Esophagus muscularis mucosa (tissue), 4 donors: ENCODE data around the gene ZNF329. TPM values are rescaled to one million over a fixed set of nuclear protein-coding genes. Genes with fewer than 3 reads are reported as not detected.
"Not testable (repeated sequence)": the region's sequence is repeated elsewhere in the genome, so short reads cannot be mapped to it uniquely, and the experiment has no call there.

Experiments
- DNase-seq: peaks from one replicate; pipeline ENCODE4 v3.0.0-alpha.2; 2017; ENCODE audit errors: extremely low spot score
- H3K27ac ChIP-seq, 4 donors: fragments of 200-600 bp; sonication (generic); replicated peaks in 1 of 4; 1 replicate in 3 of 4; 2 replicates in 1 of 4; pipeline ENCODE4 v1.5.1; 2016 to 2019; ENCODE audit warnings: mild to moderate bottlenecking in 1 of 4
- H3K27me3 ChIP-seq, 4 donors: fragments of 200-600 bp; sonication (generic); one replicate each; pipeline versions ENCODE4 v1.5.1 to v1.6.0; 2016 to 2019
- H3K36me3 ChIP-seq, 4 donors: fragments of 200-600 bp; sonication (generic); one replicate each; pipeline ENCODE4 v1.5.1; 2016 to 2019
- H3K4me1 ChIP-seq, 4 donors: fragments of 200-600 bp; sonication (generic); one replicate each; pipeline ENCODE4 v1.5.1; 2016 to 2019
- H3K4me3 ChIP-seq, 4 donors: fragments of 200-600 bp; sonication (generic); 1 replicate in 2 of 4; 2 replicates in 2 of 4; pipeline ENCODE4 v1.5.1; 2016 to 2019; ENCODE audit warnings: mild to moderate bottlenecking in 4 of 4, moderate library complexity in 1 of 4
- H3K9me3 ChIP-seq, 4 donors: fragments of 200-600 bp; sonication (generic); 1 replicate in 3 of 4; 2 replicates in 1 of 4; pipeline ENCODE4 v1.5.1; 2016 to 2019
- EP300 ChIP-seq: sonication (generic); formaldehyde crosslinking; IDR thresholded peaks from one replicate; pipeline ENCODE4 v1.6.1; 2017; ENCODE audit warnings: antibody characterized with exemption
- POLR2A ChIP-seq: fragments of 450-650 bp; IDR thresholded peaks from one replicate; pipeline ENCODE4 v1.6.1; 2017; ENCODE audit warnings: antibody characterized with exemption, moderate library complexity, mild to moderate bottlenecking, low read depth
- POLR2AphosphoS5 ChIP-seq, 2 donors: sonication (generic); formaldehyde crosslinking; IDR thresholded peaks; one replicate each; pipeline ENCODE4 v1.6.1; 2017; ENCODE audit warnings: antibody characterized with exemption in 2 of 2
- WGBS: methylation state at CpG from one replicate; pipeline ENCODE4 v1.1.5; 2018; 5-methylcytosine and 5-hydroxymethylcytosine counted together
- intact Hi-C: fragments of 100-400 bp; cut with DNase I; formaldehyde crosslinking; loops from one replicate; pipeline ENCODE4 v1.15.1; 2023
- total RNA-seq, 4 donors: library from RNA; depleted of rRNA; stranded (reverse); fragments of >200 nt; gene quantifications; one replicate each; pipeline versions ENCODE4 v1.1.0 to v1.2.1, GENCODE V29; 2016
- TF ChIP-seq, protein P1 (sequence below), 3 experiments: fragments of 200-600 bp in 2 of 3; fragments of 450-650 bp in 1 of 3; sonication (generic) in 2 of 3; IDR thresholded peaks; one replicate each; pipeline ENCODE4 v1.5.1; 2017 to 2019; ENCODE audit warnings: antibody characterized with exemption in 3 of 3, mild to moderate bottlenecking in 2 of 3, moderate library complexity in 1 of 3

Gene ZNF329
- total RNA-seq, 4 donors from 2014 or later = 8.3 to 14.0 (median 10.8) TPM

DNA sequence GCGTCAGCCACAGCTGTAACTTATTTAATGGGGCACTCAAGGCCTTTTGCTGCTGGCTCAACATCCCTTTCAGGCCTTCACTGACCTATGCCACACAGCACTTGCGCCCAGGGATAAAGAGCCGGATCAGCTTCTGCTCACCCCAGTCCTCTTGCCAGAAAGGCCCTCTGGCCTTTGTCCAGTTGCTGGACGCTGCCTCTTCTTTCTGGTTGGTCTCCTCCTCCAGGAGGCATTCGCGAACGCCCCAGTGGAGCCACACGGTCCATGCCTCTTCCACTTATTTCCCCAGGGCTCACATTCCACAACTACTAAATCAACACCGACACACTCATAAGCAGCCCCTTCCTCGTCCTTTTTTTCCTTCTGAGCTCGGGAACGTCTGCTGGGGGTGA lies 3.7 kb upstream of the ZNF329 start:
- peak overlapping the region; percentile 67 to 98 (median 74) for H3K4me3 ChIP-seq
- no peaks in the 10 kb centered on the region for H3K36me3 ChIP-seq
- WGBS = 6% methylated on average over 12 of the region's 12 CpGs
- peaks cover 37 to 52% (median 48%) of the 10 kb centered on the region in 4 donors for H3K4me1 ChIP-seq
- intact Hi-C loops = loop anchor here (10.0 kb wide), 2 partner anchors 409 to 959 kb away; partner anchors contain the start of genes ZNF264 and ZNF776
- DNase-seq = no peak
- H3K27ac ChIP-seq = peak overlapping the region; percentile 87 to 96 (median 92)
- no peaks in the 10 kb centered on the region for H3K27me3 ChIP-seq
- TF ChIP-seq, protein P1, sequence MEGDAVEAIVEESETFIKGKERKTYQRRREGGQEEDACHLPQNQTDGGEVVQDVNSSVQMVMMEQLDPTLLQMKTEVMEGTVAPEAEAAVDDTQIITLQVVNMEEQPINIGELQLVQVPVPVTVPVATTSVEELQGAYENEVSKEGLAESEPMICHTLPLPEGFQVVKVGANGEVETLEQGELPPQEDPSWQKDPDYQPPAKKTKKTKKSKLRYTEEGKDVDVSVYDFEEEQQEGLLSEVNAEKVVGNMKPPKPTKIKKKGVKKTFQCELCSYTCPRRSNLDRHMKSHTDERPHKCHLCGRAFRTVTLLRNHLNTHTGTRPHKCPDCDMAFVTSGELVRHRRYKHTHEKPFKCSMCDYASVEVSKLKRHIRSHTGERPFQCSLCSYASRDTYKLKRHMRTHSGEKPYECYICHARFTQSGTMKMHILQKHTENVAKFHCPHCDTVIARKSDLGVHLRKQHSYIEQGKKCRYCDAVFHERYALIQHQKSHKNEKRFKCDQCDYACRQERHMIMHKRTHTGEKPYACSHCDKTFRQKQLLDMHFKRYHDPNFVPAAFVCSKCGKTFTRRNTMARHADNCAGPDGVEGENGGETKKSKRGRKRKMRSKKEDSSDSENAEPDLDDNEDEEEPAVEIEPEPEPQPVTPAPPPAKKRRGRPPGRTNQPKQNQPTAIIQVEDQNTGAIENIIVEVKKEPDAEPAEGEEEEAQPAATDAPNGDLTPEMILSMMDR (IDR thresholded peaks at IDR 0.05) = no peak
- no peak for TF ChIP-seq POLR2A
- TF ChIP-seq POLR2AphosphoS5 (IDR thresholded peaks at IDR 0.05) = no peak
- TF ChIP-seq EP300 = no peak
- H3K9me3 ChIP-seq = peaks cover 0 to 4% (median 0%) of the 10 kb centered on the region in 4 donors

DNA sequence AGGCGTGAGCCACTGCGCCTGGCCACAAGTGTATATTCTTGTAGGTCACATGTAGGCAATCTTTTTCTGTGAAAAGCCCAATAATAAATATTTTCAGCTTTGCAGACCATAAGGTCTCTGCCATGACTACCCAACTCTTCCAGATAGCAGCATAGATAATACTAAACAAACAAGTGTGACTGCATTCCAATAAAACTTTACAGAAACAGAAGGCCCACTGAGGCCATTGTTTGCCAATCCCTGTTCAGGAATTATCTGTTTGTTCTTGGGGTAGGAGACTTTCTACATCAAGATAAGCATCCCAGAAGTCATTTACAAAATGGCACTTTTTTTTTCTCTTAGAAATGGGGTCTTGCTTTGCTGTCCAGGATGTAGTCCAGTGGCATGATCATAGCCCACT lies 2.8 kb upstream of the ZNF329 start:
- peak overlapping the region in 1 of 4 donors; percentile 98 for H3K4me3 ChIP-seq
- TF ChIP-seq, protein P1 (IDR thresholded peaks at IDR 0.05) = no peak
- TF ChIP-seq EP300 (no peak), POLR2AphosphoS5 (IDR thresholded peaks at IDR 0.05) (no peak), POLR2A (no peak)
- 100% methylated on average over 2 of the region's 2 CpGs for WGBS

DNA sequence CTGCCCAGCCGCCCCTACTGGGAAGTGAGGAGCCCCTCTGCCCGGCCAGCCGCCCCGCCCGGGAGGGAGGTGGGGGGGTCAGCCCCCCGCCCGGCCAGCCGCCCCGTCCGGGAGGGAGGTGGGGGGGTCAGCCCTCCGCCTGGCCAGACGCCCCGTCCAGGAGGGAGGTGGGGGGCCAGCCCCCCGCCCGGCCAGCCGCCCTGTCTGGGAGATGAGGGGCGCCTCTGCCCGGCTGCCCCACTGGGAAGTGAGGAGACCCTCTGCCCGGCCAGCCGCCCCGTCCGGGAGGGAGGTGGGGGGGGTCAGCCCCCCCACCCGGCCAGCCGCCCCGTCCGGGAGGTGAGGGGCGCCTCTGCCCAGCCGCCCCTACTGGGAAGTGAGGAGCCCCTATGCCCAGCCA lies 3.1 kb downstream of the ZNF329 start:
- H3K4me3 ChIP-seq, H3K27ac ChIP-seq, DNase-seq, H3K27me3 ChIP-seq, intact Hi-C loops: not testable (repeated sequence)
- Histone ChIP-seq H3K9me3 (peaks cover 0 to 48% (median 40%) of the 10 kb centered on the region in 4 donors), H3K4me1 (peaks cover 18 to 32% (median 22%) of the 10 kb centered on the region in 4 donors), H3K36me3 (peaks cover 5 to 16% (median 12%) of the 10 kb centered on the region in 4 donors)
- WGBS = 95% methylated on average over 12 of the region's 28 CpGs

More for the DNA sequence above, 2.8 kb upstream of the ZNF329 start:
- Histone ChIP-seq H3K36me3 (no peaks in the 10 kb centered on the region), H3K9me3 (peaks cover 0 to 9% (median 0%) of the 10 kb centered on the region in 4 donors), H3K27ac (no peak overlapping the region), H3K4me1 (peaks cover 37 to 61% (median 49%) of the 10 kb centered on the region in 4 donors), H3K27me3 (no peaks in the 10 kb centered on the region)
- intact Hi-C loops = loop anchor here (10.0 kb wide), 2 partner anchors 409 to 959 kb away; partner anchors contain the start of genes ZNF264 and ZNF776
- no peak for DNase-seq

DNA sequence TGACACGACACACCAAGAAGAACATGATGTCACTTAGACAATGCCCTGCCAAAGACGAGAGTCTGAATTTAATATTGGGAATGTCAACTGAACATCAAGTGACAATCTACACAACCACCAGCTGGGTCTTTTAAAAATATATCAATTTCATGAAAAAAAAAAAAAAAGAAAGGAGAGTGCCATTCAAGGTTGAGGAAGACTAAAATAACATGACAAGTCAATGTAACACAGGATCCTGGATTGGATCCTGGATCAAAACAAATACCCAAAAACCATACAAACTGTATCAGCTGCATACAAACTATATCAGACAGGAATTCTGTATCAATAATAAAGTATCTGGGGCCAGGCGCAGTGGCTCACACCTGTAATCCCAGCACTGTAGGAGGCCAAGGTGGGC lies 4.7 kb downstream of the ZNF329 start:
- intact Hi-C loops = no loop called here
- no peak overlapping the region for H3K4me3 ChIP-seq
- no peaks in the 10 kb centered on the region for H3K27me3 ChIP-seq
- H3K36me3 ChIP-seq = peaks cover 22 to 32% (median 28%) of the 10 kb centered on the region in 4 donors
- H3K4me1 ChIP-seq = peaks cover 8 to 22% (median 11%) of the 10 kb centered on the region in 4 donors
- TF ChIP-seq POLR2AphosphoS5 (IDR thresholded peaks at IDR 0.05) (no peak), EP300 (no peak), POLR2A (no peak)
- TF ChIP-seq, protein P1 (IDR thresholded peaks at IDR 0.05) = no peak
- H3K9me3 ChIP-seq = peaks cover 0 to 64% (median 55%) of the 10 kb centered on the region in 4 donors
- DNase-seq = no peak
- WGBS = 96% methylated on average over 3 of the region's 3 CpGs
- no peak overlapping the region for H3K27ac ChIP-seq

DNA sequence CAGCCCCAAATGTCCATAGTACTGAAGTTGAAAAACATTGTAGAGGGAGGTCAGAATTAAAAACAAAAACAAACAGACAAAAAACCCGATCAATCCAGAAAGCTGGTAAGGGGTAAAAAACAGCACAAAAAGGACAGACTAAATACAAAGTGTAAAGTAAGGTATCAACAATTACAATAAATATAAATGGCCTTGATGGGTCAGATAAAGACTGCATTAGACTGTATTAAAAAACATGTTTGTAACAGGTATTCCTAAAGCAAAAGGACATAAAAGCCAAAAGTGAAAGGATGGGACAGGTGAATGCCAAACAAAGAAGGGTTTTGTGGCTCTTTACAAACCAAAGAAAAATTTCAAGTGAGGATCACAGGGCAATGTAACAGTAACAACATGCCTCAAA lies 16.3 kb downstream of the ZNF329 start:
- Histone ChIP-seq H3K27ac (no peak overlapping the region), H3K4me1 (no peaks in the 10 kb centered on the region), H3K27me3 (no peaks in the 10 kb centered on the region), H3K9me3 (peaks cover 33 to 100% (median 100%) of the 10 kb centered on the region in 4 donors), H3K36me3 (peaks cover 97 to 100% (median 99%) of the 10 kb centered on the region in 4 donors), H3K4me3 (no peak overlapping the region)
- no peak for DNase-seq
- intact Hi-C loops = no loop called here
- TF ChIP-seq, protein P1 (IDR thresholded peaks at IDR 0.05) = no peak
- TF ChIP-seq POLR2AphosphoS5 (IDR thresholded peaks at IDR 0.05) = no peak
- TF ChIP-seq EP300 = no peak
- TF ChIP-seq POLR2A = no peak
- WGBS = 100% methylated on average over 1 of the region's 1 CpG
